Panc1 (cell line): ENCODE measurements around the gene MUS81. TPM values are rescaled to one million over a fixed set of nuclear protein-coding genes. Genes with fewer than 3 reads are reported as not detected.
A peak's percentile ranks its signal among the peaks of the same experiment; 100 is the strongest.

ENCODE experiments used
- ATAC-seq: fragments of 200-7000 bp; cut with Tn5 transposase; 2 replicates; pipeline ENCODE4 v1.9.1; 2020; ENCODE audit warnings: mild to moderate bottlenecking, moderate library complexity
- BruUV-seq: library from RNA; stranded (reverse); fragments of 400-500 nt; replicated peaks from 2 replicates; lab custom pipeline; 2021; lab: Mats Ljungman, UMichigan
- CTCF ChIA-PET: fragments of 300-600 bp; sonication (Branson Sonifier 250); formaldehyde crosslinking; loops from one replicate; lab custom pipeline; 2022; ENCODE audit warnings: antibody characterized with exemption; lab: Charles Lee
- POLR2A ChIA-PET: fragments of 300-600 bp; sonication (Branson Sonifier 250); formaldehyde crosslinking; loops from one replicate; lab custom pipeline; 2022; ENCODE audit warnings: antibody characterized with exemption; lab: Charles Lee
- DNase-seq: peaks from one replicate; pipeline ENCODE4 v3.0.0-alpha.2; 2010; ENCODE audit warnings: low read depth, low spot score
- H3K27ac ChIP-seq: 2 replicates; pipeline ENCODE4 v1.5.1; 2011; ENCODE audit warnings: mild to moderate bottlenecking, low read length, inconsistent platforms
- H3K27me3 ChIP-seq: fragments of 200-500 bp; sonication (Bioruptor generic); 2 replicates; pipeline ENCODE4 v1.6.0; 2014; ENCODE audit warnings: low read length, inconsistent platforms; ENCODE audit not compliant: control insufficient read depth, insufficient read depth
- H3K36me3 ChIP-seq: fragments of 200-500 bp; sonication (Bioruptor generic); 2 replicates; pipeline ENCODE4 v1.5.1; 2014; ENCODE audit warnings: inconsistent platforms, mild to moderate bottlenecking, low read length, moderate library complexity; ENCODE audit not compliant: control insufficient read depth, insufficient read depth
- H3K4me1 ChIP-seq: 2 replicates; pipeline ENCODE4 v1.5.1; 2011; ENCODE audit warnings: inconsistent platforms, mild to moderate bottlenecking, low read length, moderate library complexity; ENCODE audit not compliant: control insufficient read depth, insufficient read depth
- H3K4me3 ChIP-seq, 2 experiments: 2 replicates each; pipeline ENCODE4 v1.5.1; 2011 to 2012; ENCODE audit warnings: low read depth in 2 of 2, low read length in 2 of 2, mild to moderate bottlenecking in 2 of 2, inconsistent platforms in 1 of 2, moderate library complexity in 1 of 2
- H3K9me3 ChIP-seq: fragments of 200-500 bp; sonication (Bioruptor generic); 2 replicates; pipeline ENCODE4 v1.5.1; 2014; ENCODE audit warnings: low read depth, mild to moderate bottlenecking, inconsistent platforms, low read length, moderate library complexity; ENCODE audit not compliant: control insufficient read depth, insufficient read depth
- POLR2AphosphoS5 ChIP-seq: IDR thresholded peaks from 2 replicates; pipeline ENCODE4 v1.6.1; 2012; ENCODE audit warnings: mild to moderate bottlenecking, low read depth, low read length, moderate library complexity
- SIN3A ChIP-seq: IDR thresholded peaks from 2 replicates; pipeline ENCODE4 v1.6.1; 2012; ENCODE audit warnings: low read depth, mild to moderate bottlenecking, low read length, moderate library complexity, borderline replicate concordance; ENCODE audit not compliant: insufficient read depth
- TCF7L2 ChIP-seq: IDR thresholded peaks from 2 replicates; pipeline ENCODE4 v1.6.1; 2011; ENCODE audit warnings: mild to moderate bottlenecking, low read depth, low read length, inconsistent platforms
- in situ Hi-C: cut with HindIII; loops from 2 replicates; pipeline ENCODE4 v1.10.0; 2016; ENCODE audit warnings: low sequenced_read_pairs, low pct_unique_long_range_greater_than_20kb
- intact Hi-C: fragments of 100-400 bp; cut with micrococcal nuclease; formaldehyde crosslinking; loops from one replicate; pipeline ENCODE4 v1.10.0; 2022; ENCODE audit not compliant: unreplicated experiment
- total RNA-seq: library from RNA; stranded (reverse); gene quantifications from one replicate; pipeline ENCODE4 v1.2.1, GENCODE V29; 2021; ENCODE audit not compliant: unreplicated experiment
- TF ChIP-seq, protein P1 (sequence below): fragments of 450-650 bp; IDR thresholded peaks from 2 replicates; pipeline ENCODE4 v1.5.1; 2017; ENCODE audit warnings: mild to moderate bottlenecking
- TF ChIP-seq, protein P2 (sequence below), 2 experiments: IDR thresholded peaks; 2 replicates each; pipeline ENCODE4 v1.6.1; 2011 to 2012; ENCODE audit warnings: low read depth in 2 of 2, control low read depth in 1 of 2, low read length in 1 of 2, mild to moderate bottlenecking in 1 of 2, moderate library complexity in 1 of 2; ENCODE audit not compliant: insufficient read depth in 1 of 2

Gene MUS81
- total RNA-seq, 1 experiment from 2014 or later: 140 TPM

DNA sequence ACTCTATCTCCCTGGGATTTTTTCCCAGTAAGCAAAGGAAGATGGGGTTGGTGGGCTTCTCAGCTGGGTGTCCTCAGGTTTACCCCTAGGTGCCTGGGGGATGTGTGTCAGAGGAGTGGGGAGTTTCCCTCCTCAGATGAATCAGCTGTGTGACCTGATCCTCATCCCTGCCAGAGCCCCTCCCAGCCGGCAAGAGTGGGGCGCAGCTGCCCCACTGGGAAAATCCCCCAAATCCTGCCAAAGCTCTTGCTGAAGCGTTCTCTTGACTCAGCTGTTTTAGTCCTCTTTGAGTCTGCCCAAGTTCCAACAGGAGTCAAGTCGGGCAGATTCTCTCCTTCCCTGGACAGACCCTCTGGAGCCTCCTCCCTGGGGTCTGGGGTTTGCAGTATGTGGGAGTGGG, 52.6 kb downstream of the MUS81 start:
- in situ Hi-C loops (no loop called here), intact Hi-C loops (no loop called here)
- Histone ChIP-seq H3K27ac (peak overlapping the region; percentile 99), H3K4me1 (peaks cover 91% of the 10 kb centered on the region), H3K27me3 (no peaks in the 10 kb centered on the region), H3K9me3 (no peaks in the 10 kb centered on the region), H3K4me3 (no peak overlapping the region), H3K36me3 (no peaks in the 10 kb centered on the region)
- CTCF ChIA-PET: interaction anchor here (0.5 to 0.9 kb wide), 2 partner anchors 22 to 582 kb away, joined by 3 read pairs; partner anchors contain the start of gene CCDC85B
- ATAC-seq (no peak; the same call in 1 of the 2 replicates), DNase-seq (no peak)
- TF ChIP-seq, protein P1, sequence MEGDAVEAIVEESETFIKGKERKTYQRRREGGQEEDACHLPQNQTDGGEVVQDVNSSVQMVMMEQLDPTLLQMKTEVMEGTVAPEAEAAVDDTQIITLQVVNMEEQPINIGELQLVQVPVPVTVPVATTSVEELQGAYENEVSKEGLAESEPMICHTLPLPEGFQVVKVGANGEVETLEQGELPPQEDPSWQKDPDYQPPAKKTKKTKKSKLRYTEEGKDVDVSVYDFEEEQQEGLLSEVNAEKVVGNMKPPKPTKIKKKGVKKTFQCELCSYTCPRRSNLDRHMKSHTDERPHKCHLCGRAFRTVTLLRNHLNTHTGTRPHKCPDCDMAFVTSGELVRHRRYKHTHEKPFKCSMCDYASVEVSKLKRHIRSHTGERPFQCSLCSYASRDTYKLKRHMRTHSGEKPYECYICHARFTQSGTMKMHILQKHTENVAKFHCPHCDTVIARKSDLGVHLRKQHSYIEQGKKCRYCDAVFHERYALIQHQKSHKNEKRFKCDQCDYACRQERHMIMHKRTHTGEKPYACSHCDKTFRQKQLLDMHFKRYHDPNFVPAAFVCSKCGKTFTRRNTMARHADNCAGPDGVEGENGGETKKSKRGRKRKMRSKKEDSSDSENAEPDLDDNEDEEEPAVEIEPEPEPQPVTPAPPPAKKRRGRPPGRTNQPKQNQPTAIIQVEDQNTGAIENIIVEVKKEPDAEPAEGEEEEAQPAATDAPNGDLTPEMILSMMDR: no peak
- TF ChIP-seq POLR2AphosphoS5 (no peak), SIN3A (no peak), TCF7L2 (no peak)
- TF ChIP-seq, protein P2, sequence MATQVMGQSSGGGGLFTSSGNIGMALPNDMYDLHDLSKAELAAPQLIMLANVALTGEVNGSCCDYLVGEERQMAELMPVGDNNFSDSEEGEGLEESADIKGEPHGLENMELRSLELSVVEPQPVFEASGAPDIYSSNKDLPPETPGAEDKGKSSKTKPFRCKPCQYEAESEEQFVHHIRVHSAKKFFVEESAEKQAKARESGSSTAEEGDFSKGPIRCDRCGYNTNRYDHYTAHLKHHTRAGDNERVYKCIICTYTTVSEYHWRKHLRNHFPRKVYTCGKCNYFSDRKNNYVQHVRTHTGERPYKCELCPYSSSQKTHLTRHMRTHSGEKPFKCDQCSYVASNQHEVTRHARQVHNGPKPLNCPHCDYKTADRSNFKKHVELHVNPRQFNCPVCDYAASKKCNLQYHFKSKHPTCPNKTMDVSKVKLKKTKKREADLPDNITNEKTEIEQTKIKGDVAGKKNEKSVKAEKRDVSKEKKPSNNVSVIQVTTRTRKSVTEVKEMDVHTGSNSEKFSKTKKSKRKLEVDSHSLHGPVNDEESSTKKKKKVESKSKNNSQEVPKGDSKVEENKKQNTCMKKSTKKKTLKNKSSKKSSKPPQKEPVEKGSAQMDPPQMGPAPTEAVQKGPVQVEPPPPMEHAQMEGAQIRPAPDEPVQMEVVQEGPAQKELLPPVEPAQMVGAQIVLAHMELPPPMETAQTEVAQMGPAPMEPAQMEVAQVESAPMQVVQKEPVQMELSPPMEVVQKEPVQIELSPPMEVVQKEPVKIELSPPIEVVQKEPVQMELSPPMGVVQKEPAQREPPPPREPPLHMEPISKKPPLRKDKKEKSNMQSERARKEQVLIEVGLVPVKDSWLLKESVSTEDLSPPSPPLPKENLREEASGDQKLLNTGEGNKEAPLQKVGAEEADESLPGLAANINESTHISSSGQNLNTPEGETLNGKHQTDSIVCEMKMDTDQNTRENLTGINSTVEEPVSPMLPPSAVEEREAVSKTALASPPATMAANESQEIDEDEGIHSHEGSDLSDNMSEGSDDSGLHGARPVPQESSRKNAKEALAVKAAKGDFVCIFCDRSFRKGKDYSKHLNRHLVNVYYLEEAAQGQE (IDR thresholded peaks at IDR 0.05; ENCODE audit: insufficient read depth in 1 of 2, low read depth in 2 of 2, low read length in 1 of 2): no peak
- POLR2A ChIA-PET: interaction anchor here (1.4 to 2.4 kb wide), 3 partner anchors 11 to 19 kb away, joined by 4 to 37 read pairs (median 23); no protein-coding TSS in a partner anchor
- no TSS peak for BruUV-seq

DNA sequence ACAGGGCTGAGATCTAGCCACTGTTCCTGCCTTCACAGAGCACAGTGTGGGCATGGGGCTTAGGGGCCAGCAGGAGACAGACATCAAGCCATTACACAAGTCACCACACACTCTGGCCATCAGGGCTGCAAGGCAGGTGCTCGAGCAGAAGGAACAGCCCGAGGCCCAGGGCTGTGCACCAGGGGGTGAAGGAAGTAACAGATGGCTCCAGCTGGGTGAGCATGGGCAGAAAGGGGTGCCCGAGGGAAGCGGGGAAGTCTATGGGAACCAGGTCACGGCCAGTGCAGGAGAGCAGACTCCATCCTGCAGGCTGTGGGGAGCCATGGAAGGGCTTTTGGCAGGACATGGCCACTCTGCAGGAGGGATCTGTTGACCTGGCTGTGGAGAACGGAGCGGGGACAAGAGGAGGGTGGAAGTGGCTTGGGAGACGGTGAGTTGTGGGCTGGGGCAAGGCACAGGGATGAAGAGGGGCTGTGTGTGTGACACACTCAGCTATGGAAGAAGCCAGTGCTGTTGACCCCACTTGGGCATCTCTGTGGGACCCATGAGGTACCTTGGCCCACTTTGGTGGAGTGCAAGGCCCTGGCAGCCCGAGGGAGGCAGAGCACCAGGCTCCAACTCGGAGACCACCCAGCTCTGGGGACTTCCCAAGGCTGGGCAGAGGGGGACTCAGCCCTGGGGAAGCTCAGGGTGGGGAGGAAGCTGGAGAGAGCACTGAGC, 55.0 kb downstream of the MUS81 start:
- H3K9me3 ChIP-seq: no peaks in the 10 kb centered on the region
- H3K27ac ChIP-seq: peak overlapping the region; percentile 99
- in situ Hi-C loops (no loop called here), intact Hi-C loops (no loop called here)
- ATAC-seq (peak; percentile 0), DNase-seq (no peak)
- BruUV-seq: no TSS peak
- H3K4me1 ChIP-seq: peaks cover 78% of the 10 kb centered on the region
- H3K27me3 ChIP-seq: no peaks in the 10 kb centered on the region
- H3K36me3 ChIP-seq: peaks cover 3% of the 10 kb centered on the region; the same call in 1 of the 2 replicates
- H3K4me3 ChIP-seq: peak overlapping the region in 1 of 2 experiments; percentile 97; a peak in 1 of 4 replicates
- CTCF ChIA-PET: interaction anchor here (0.6 to 1.5 kb wide), 6 partner anchors 15 to 86 kb away, joined by 3 to 10 read pairs (median 4); partner anchors contain the start of genes CCDC85B, FIBP and FOSL1
- POLR2A ChIA-PET: interaction anchor here (0.8 to 3.8 kb wide), 8 partner anchors 9 to 27 kb away, joined by 3 to 35 read pairs (median 6); partner anchors contain the start of genes FIBP and FOSL1
- TF ChIP-seq, protein P2 (IDR thresholded peaks at IDR 0.05; ENCODE audit: insufficient read depth in 1 of 2, low read depth in 2 of 2, low read length in 1 of 2): no peak
- TF ChIP-seq TCF7L2 (peak; percentile 16; the same call in 1 of the 2 replicates), SIN3A (no peak), POLR2AphosphoS5 (no peak; the same call in 1 of the 2 replicates)
- TF ChIP-seq, protein P1: no peak
